GM12878 (cell line): ENCODE data around the gene NDC80. TPM values are rescaled to one million over a fixed set of nuclear protein-coding genes. Genes with fewer than 3 reads are reported as not detected.

ENCODE experiments used
- ATAC-seq: fragments of 200-7000 bp; cut with Tn5 transposase; 3 replicates; pipeline ENCODE4 v1.9.1; 2020; ENCODE audit warnings: mild to moderate bottlenecking, moderate library complexity
- BruUV-seq: library from RNA; stranded (reverse); fragments of 400-500 nt; replicated peaks from 2 replicates; lab custom pipeline; 2021; lab: Mats Ljungman, UMichigan
- CTCF ChIA-PET: fragments of 300-600 bp; sonication (Branson Sonifier 250); formaldehyde crosslinking; extraction: SDS; loops from one replicate; lab custom pipeline; 2021; ENCODE audit warnings: inconsistent platforms; lab: Yijun Ruan, JAX
- POLR2A ChIA-PET: fragments of 350-600 bp; formaldehyde crosslinking; extraction: SDS; loops from one replicate; lab custom pipeline; 2021; ENCODE audit warnings: inconsistent platforms; lab: Charles Lee
- RAD21 ChIA-PET: fragments of 300-600 bp; sonication (Branson Sonifier 250); formaldehyde crosslinking; loops from one replicate; lab custom pipeline; 2023; ENCODE audit warnings: antibody characterized with exemption; ENCODE audit not compliant: unreplicated experiment; lab: Charles Lee
- SMC1A ChIA-PET: fragments of 300-600 bp; sonication (Branson Sonifier 250); formaldehyde crosslinking; loops from one replicate; lab custom pipeline; 2023; ENCODE audit not compliant: unreplicated experiment, uncharacterized antibody; lab: Charles Lee
- DNase-seq: peaks from one replicate; pipeline ENCODE4 v3.0.0-alpha.2; 2011; ENCODE audit warnings: low read depth, low spot score
- FAIRE-seq: peaks from 3 replicates; lab custom pipeline; 2011; peaks lifted over from hg19 to GRCh38; lab: Jason Lieb, UNC
- H2AFZ ChIP-seq: 2 replicates; pipeline ENCODE4 v1.6.0; 2011; ENCODE audit warnings: low read depth, low read length, control low read depth; ENCODE audit not compliant: control insufficient read depth
- H3K27ac ChIP-seq: 2 replicates; pipeline ENCODE4 v1.5.1; 2011; ENCODE audit warnings: control low read depth; ENCODE audit not compliant: control insufficient read depth, insufficient read depth
- H3K27me3 ChIP-seq, 2 experiments: replicated peaks in 1 of 2; 2 replicates each; pipeline versions ENCODE4 v1.6.0 to v1.6.1; 2011; ENCODE audit warnings: low read length in 1 of 2; ENCODE audit not compliant: control insufficient read depth in 2 of 2, insufficient read depth in 2 of 2
- H3K36me3 ChIP-seq, 2 experiments: 2 replicates each; pipeline ENCODE4 v1.5.1; 2011; ENCODE audit warnings: low read length in 1 of 2; ENCODE audit not compliant: control insufficient read depth in 2 of 2, insufficient read depth in 2 of 2
- H3K4me1 ChIP-seq: 2 replicates; pipeline ENCODE4 v1.6.1; 2011; ENCODE audit warnings: mild to moderate bottlenecking, low read length, moderate library complexity, mixed read lengths; ENCODE audit not compliant: control insufficient read depth, insufficient read depth
- H3K4me2 ChIP-seq: 2 replicates; pipeline ENCODE4 v1.6.0; 2011; ENCODE audit warnings: control low read depth; ENCODE audit not compliant: control insufficient read depth, insufficient read depth
- H3K4me3 ChIP-seq: fragments of 200-600 bp; sonication (generic); 2 replicates; pipeline ENCODE4 v1.5.1; 2016
- H3K79me2 ChIP-seq: 2 replicates; pipeline ENCODE4 v1.6.0; 2011; ENCODE audit warnings: low read length; ENCODE audit not compliant: control insufficient read depth, insufficient read depth
- H3K9ac ChIP-seq: 2 replicates; pipeline ENCODE4 v1.8.0; 2011; ENCODE audit warnings: low read length, control low read depth, mixed read lengths; ENCODE audit not compliant: control insufficient read depth, insufficient read depth
- H3K9me3 ChIP-seq: replicated peaks from 3 replicates; pipeline ENCODE4 v1.5.1; 2011; ENCODE audit warnings: mild to moderate bottlenecking, low read length; ENCODE audit not compliant: control insufficient read depth, insufficient read depth
- H4K20me1 ChIP-seq: 2 replicates; pipeline ENCODE4 v1.6.0; 2011; ENCODE audit not compliant: control insufficient read depth, insufficient read depth
- ASH2L ChIP-seq: fragments of 300-600, 200-600 bp; sonication (generic); IDR thresholded peaks from 2 replicates; pipeline ENCODE4 v1.6.1; 2017; ENCODE audit warnings: low read depth, mild to moderate bottlenecking, borderline replicate concordance
- ESRRA ChIP-seq: IDR thresholded peaks from 2 replicates; pipeline ENCODE4 v1.6.1; 2012; ENCODE audit warnings: mild to moderate bottlenecking, low read length, improper control_type of control experiment
- FOS ChIP-seq: IDR thresholded peaks from 3 replicates; pipeline ENCODE4 v1.6.1; 2011; ENCODE audit warnings: borderline replicate concordance; ENCODE audit not compliant: insufficient read length; ENCODE audit errors: extremely low read depth
- GABPA ChIP-seq: IDR thresholded peaks from 2 replicates; pipeline ENCODE4 v1.6.1; 2014; ENCODE audit warnings: antibody characterized with exemption, low read depth, mild to moderate bottlenecking, inconsistent platforms
- IKZF2 ChIP-seq, 2 experiments: fragments of 450-650 bp; IDR thresholded peaks; 2 replicates each; pipeline ENCODE4 v1.6.1; 2017; ENCODE audit warnings: mild to moderate bottlenecking in 2 of 2, moderate library complexity in 2 of 2
- NBN ChIP-seq: fragments of 450-650 bp; IDR thresholded peaks from 2 replicates; pipeline ENCODE4 v1.6.1; 2016
- SIX5 ChIP-seq: IDR thresholded peaks from 2 replicates; pipeline ENCODE4 v1.6.1; 2011; ENCODE audit warnings: mild to moderate bottlenecking, low read depth, low read length, moderate library complexity; ENCODE audit not compliant: severe bottlenecking
- SMARCA5 ChIP-seq: fragments of 450-650 bp; IDR thresholded peaks from 2 replicates; pipeline ENCODE4 v1.6.1; 2017; ENCODE audit warnings: mild to moderate bottlenecking
- SP1 ChIP-seq: IDR thresholded peaks from one replicate; pipeline ENCODE4 v1.6.1; 2011; ENCODE audit warnings: low read depth, low read length
- SREBF2 ChIP-seq: IDR thresholded peaks from 2 replicates; pipeline ENCODE4 v1.6.1; 2012; ENCODE audit warnings: mild to moderate bottlenecking, low read length
- YY1 ChIP-seq: IDR thresholded peaks from 2 replicates; pipeline ENCODE4 v1.6.1; 2011; ENCODE audit warnings: low read depth, mild to moderate bottlenecking, low read length
- ZBED1 ChIP-seq: IDR thresholded peaks from 2 replicates; pipeline ENCODE4 v1.6.1; 2016; ENCODE audit warnings: borderline replicate concordance
- ZNF592 ChIP-seq: fragments of 450-650 bp; IDR thresholded peaks from 2 replicates; pipeline ENCODE4 v1.6.1; 2017; ENCODE audit warnings: mild to moderate bottlenecking, moderate library complexity
- WGBS: methylation state at CpG from one replicate; pipeline ENCODE4 v1.1.6; 2016; ENCODE audit warnings: low lambda C conversion rate; ENCODE audit not compliant: insufficient replicate concordance, insufficient coverage; ENCODE audit errors: missing lambda C conversion rate; 5-methylcytosine and 5-hydroxymethylcytosine counted together
- in situ Hi-C: fragments of 300-500 bp; cut with MboI; formaldehyde crosslinking; loops from 9 replicates; pipeline ENCODE4 v1.14.3; 2018; ENCODE audit warnings: mixed read lengths
- intact Hi-C: fragments of 100-400 bp; cut with micrococcal nuclease; formaldehyde crosslinking; loops from one replicate; pipeline ENCODE4 v1.14.2; 2022; ENCODE audit not compliant: unreplicated experiment
- polyA plus RNA-seq, 11 experiments: library from polyadenylated mRNA; depleted of rRNA in 4 of 11; unstranded in 6 of 11; stranded (reverse) in 5 of 11; fragments of >200 nt; fragmentation: Nextera tagmentation in 4 of 11; fragmentation: Illumina TruSeq in 1 of 11; extraction: Ambion mirVana in 4 of 11; extraction: Trizol in 1 of 11; gene quantifications; 1 replicate in 1 of 11; 2 replicates in 10 of 11; pipeline versions ENCODE4 v1.2.1 to v1.2.3, GENCODE V29; 2011 to 2016; ENCODE audit warnings: inconsistent platforms in 2 of 11, missing spikeins in 2 of 11, low read depth in 1 of 11
- total RNA-seq, 4 experiments: library from RNA; depleted of rRNA in 3 of 4; stranded (reverse); fragments of >200 nt in 3 of 4; fragmentation: Illumina TruSeq in 1 of 4; extraction: Trizol in 1 of 4; gene quantifications; 2 replicates each; pipeline versions ENCODE4 v1.2.1 to v1.2.3, GENCODE V29; 2013 to 2021
- TF ChIP-seq, protein P1 (sequence below): IDR thresholded peaks from 2 replicates; pipeline ENCODE4 v1.6.1; 2011; ENCODE audit warnings: low read depth, low read length, improper control_type of control experiment, borderline replicate concordance
- TF ChIP-seq, protein P2 (sequence below): IDR thresholded peaks from 2 replicates; pipeline ENCODE4 v1.6.1; 2012; ENCODE audit warnings: improper control_type of control experiment, low read depth, low read length; ENCODE audit not compliant: insufficient replicate concordance

Gene NDC80
- total and polyA plus RNA-seq, 10 of the 15 experiments (the other 5 are each of a cell fraction or from before 2014, with no cell fraction given), result 36.5 to 80.8 (median 54.7) TPM

- in situ Hi-C loops (loop anchor here (5.0 kb wide), 1 partner anchor 442 kb away; no protein-coding TSS in a partner anchor), intact Hi-C loops (loop anchor here (5.0 to 10.0 kb wide), 3 partner anchors 635 to 1682 kb away; no protein-coding TSS in a partner anchor)
- Histone ChIP-seq H2AFZ (no peak overlapping the region), H3K4me1 (no peaks in the 10 kb centered on the region), H3K4me3 (no peak overlapping the region), H3K9ac (no peak overlapping the region), H3K27ac (no peak overlapping the region), H3K9me3 (no peaks in the 10 kb centered on the region), H3K79me2 (no peaks in the 10 kb centered on the region), H3K36me3 (no peaks in the 10 kb centered on the region; a peak in 1 of 4 replicates), H4K20me1 (no peaks in the 10 kb centered on the region; the same call in 1 of the 2 replicates), H3K27me3 (no peaks in the 10 kb centered on the region), H3K4me2 (no peak overlapping the region)
- ChIA-PET POLR2A (no interaction called here), CTCF (interaction anchor here (2.6 to 5.7 kb wide), 4 partner anchors 8 to 886 kb away, joined by 6 to 69 read pairs (median 21); partner anchors contain the start of genes METTL4 and NDC80), SMC1A (interaction anchor here (0.6 to 9.5 kb wide), 3 partner anchors 102 to 444 kb away, joined by 3 to 112 read pairs (median 3); no protein-coding TSS in a partner anchor), RAD21 (interaction anchor here (1.1 kb wide), 1 partner anchor 445 kb away, joined by 3 read pairs; no protein-coding TSS in a partner anchor)
- BruUV-seq, result no TSS peak
- no peak for ATAC-seq
- DNase-seq, result no peak
- no peak for FAIRE-seq
- 100% methylated on average over 2 of the region's 2 CpGs for WGBS
- TF ChIP-seq YY1 (no peak), ASH2L (no peak), GABPA (no peak), SREBF2 (no peak), SP1 (no peak), NBN (no peak), IKZF2 (IDR thresholded peaks at IDR 0.05) (no peak), FOS (no peak), ZBED1 (no peak), SMARCA5 (no peak), ESRRA (no peak), ZNF592 (no peak), SIX5 (no peak)
- TF ChIP-seq, protein P1, sequence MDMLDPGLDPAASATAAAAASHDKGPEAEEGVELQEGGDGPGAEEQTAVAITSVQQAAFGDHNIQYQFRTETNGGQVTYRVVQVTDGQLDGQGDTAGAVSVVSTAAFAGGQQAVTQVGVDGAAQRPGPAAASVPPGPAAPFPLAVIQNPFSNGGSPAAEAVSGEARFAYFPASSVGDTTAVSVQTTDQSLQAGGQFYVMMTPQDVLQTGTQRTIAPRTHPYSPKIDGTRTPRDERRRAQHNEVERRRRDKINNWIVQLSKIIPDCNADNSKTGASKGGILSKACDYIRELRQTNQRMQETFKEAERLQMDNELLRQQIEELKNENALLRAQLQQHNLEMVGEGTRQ, result no peak
- TF ChIP-seq, protein P2, sequence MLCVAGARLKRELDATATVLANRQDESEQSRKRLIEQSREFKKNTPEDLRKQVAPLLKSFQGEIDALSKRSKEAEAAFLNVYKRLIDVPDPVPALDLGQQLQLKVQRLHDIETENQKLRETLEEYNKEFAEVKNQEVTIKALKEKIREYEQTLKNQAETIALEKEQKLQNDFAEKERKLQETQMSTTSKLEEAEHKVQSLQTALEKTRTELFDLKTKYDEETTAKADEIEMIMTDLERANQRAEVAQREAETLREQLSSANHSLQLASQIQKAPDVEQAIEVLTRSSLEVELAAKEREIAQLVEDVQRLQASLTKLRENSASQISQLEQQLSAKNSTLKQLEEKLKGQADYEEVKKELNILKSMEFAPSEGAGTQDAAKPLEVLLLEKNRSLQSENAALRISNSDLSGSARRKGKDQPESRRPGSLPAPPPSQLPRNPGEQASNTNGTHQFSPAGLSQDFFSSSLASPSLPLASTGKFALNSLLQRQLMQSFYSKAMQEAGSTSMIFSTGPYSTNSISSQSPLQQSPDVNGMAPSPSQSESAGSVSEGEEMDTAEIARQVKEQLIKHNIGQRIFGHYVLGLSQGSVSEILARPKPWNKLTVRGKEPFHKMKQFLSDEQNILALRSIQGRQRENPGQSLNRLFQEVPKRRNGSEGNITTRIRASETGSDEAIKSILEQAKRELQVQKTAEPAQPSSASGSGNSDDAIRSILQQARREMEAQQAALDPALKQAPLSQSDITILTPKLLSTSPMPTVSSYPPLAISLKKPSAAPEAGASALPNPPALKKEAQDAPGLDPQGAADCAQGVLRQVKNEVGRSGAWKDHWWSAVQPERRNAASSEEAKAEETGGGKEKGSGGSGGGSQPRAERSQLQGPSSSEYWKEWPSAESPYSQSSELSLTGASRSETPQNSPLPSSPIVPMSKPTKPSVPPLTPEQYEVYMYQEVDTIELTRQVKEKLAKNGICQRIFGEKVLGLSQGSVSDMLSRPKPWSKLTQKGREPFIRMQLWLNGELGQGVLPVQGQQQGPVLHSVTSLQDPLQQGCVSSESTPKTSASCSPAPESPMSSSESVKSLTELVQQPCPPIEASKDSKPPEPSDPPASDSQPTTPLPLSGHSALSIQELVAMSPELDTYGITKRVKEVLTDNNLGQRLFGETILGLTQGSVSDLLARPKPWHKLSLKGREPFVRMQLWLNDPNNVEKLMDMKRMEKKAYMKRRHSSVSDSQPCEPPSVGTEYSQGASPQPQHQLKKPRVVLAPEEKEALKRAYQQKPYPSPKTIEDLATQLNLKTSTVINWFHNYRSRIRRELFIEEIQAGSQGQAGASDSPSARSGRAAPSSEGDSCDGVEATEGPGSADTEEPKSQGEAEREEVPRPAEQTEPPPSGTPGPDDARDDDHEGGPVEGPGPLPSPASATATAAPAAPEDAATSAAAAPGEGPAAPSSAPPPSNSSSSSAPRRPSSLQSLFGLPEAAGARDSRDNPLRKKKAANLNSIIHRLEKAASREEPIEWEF, result no peak
Observed at GRCh38 chr18:2549462-2549861, 21.9 kb upstream of the NDC80 start.
